Ureter (tissue), 1 donor: Measurements from ENCODE around the gene SMPX. TPM values are rescaled to one million over a fixed set of nuclear protein-coding genes. Genes with fewer than 3 reads are reported as not detected.

Experiments used
- DNase-seq: peaks from one replicate; pipeline ENCODE4 v3.0.0-alpha.2; 2020; ENCODE audit warnings: low spot score
- total RNA-seq: library from RNA; stranded (reverse); gene quantifications from one replicate; pipeline ENCODE4 v1.2.4, GENCODE V29; 2023
- donor health status: DM: yes; HTN: yes; CAD: no.

The SMPX gene
- total RNA-seq, 1 donor from 2014 or later = not detected

GRCh38 chrX:21744060-21744459 is 13.9 kb downstream of the SMPX start:
- DNase-seq = no peak

GRCh38 chrX:21741869-21742701 is 15.8 kb downstream of the SMPX start:
- DNase-seq = no peak

- no peak for DNase-seq
Measured at GRCh38 chrX:21741364-21741763, 16.6 kb downstream of the SMPX start.

GRCh38 chrX:21740329-21741274 is 17.3 kb downstream of the SMPX start:
- DNase-seq = no peak

- DNase-seq = no peak
Measured at GRCh38 chrX:21738950-21739287, 19.0 kb downstream of the SMPX start.

GRCh38 chrX:21738210-21738949 is 19.5 kb downstream of the SMPX start:
- DNase-seq = no peak

- no peak for DNase-seq
Measured at GRCh38 chrX:21735768-21736127, 22.2 kb downstream of the SMPX start.

- no peak for DNase-seq
Measured at GRCh38 chrX:21735038-21735767, 22.7 kb downstream of the SMPX start.

GRCh38 chrX:21734175-21734574 is 23.7 kb downstream of the SMPX start:
- DNase-seq = peak; percentile 47

GRCh38 chrX:21733705-21734104 is 24.2 kb downstream of the SMPX start:
- no peak for DNase-seq

- DNase-seq = no peak
Measured at GRCh38 chrX:21730026-21730425, 27.9 kb downstream of the SMPX start.

GRCh38 chrX:21728276-21728968 is 29.5 kb downstream of the SMPX start:
- DNase-seq = no peak

GRCh38 chrX:21725916-21726315 is 32.0 kb downstream of the SMPX start:
- no peak for DNase-seq

- no peak for DNase-seq
Measured at GRCh38 chrX:21725496-21725895, 32.4 kb downstream of the SMPX start.

GRCh38 chrX:21723814-21724213 is 34.1 kb downstream of the SMPX start:
- DNase-seq = no peak

- no peak for DNase-seq
Measured at GRCh38 chrX:21723084-21723483, 34.8 kb downstream of the SMPX start.

- DNase-seq = no peak
Measured at GRCh38 chrX:21721195-21721594, 36.7 kb downstream of the SMPX start.

- no peak for DNase-seq
Measured at GRCh38 chrX:21718575-21718974, 39.3 kb downstream of the SMPX start.

- DNase-seq = no peak
Measured at GRCh38 chrX:21717802-21718201, 40.1 kb downstream of the SMPX start.

GRCh38 chrX:21715825-21716224 is 42.1 kb downstream of the SMPX start:
- DNase-seq = no peak

- no peak for DNase-seq
Measured at GRCh38 chrX:21715337-21715736, 42.6 kb downstream of the SMPX start.
